Hepatocyte (in vitro differentiated cells): Measurements from ENCODE around the gene GLP2R.

Source experiments
- EZH2 ChIP-seq: fragments of 200-600 bp; sonication (generic); IDR thresholded peaks from 2 replicates; pipeline ENCODE4 v1.6.1; 2016; ENCODE audit warnings: antibody characterized with exemption, mild to moderate bottlenecking, borderline replicate concordance
- EZH2phosphoT487 ChIP-seq: fragments of 200-600 bp; sonication (generic); IDR thresholded peaks from one replicate; pipeline ENCODE4 v1.6.1; 2018; ENCODE audit warnings: antibody characterized with exemption, mild to moderate bottlenecking, low read depth, moderate library complexity; ENCODE audit not compliant: unreplicated experiment, severe bottlenecking
- TF ChIP-seq, protein P1 (sequence below): fragments of 200-600 bp; sonication (generic); IDR thresholded peaks from 2 replicates; pipeline ENCODE4 v1.5.1; 2016; ENCODE audit warnings: antibody characterized with exemption, mild to moderate bottlenecking; ENCODE audit not compliant: poor library complexity

DNA sequence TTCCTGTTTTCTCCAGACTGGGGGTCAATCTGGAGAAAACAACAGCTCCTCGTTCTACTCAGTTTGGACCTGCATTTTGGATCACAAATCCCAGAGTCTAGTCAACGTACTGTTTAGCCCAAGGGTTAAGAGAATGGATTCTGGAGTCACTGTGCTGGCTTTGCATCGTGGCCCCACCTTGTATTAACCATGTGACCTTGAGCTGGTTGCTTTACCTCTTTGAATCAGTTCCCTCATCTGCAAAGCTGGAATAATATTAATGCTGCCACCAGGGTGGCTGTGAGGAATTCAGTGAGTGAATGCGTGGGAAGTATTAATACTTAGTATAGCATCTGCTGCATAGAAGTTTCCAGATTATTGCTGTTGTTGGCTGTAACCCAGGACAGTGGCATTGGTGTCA is 23.0 kb upstream of the GLP2R start:
- TF ChIP-seq, protein P1, sequence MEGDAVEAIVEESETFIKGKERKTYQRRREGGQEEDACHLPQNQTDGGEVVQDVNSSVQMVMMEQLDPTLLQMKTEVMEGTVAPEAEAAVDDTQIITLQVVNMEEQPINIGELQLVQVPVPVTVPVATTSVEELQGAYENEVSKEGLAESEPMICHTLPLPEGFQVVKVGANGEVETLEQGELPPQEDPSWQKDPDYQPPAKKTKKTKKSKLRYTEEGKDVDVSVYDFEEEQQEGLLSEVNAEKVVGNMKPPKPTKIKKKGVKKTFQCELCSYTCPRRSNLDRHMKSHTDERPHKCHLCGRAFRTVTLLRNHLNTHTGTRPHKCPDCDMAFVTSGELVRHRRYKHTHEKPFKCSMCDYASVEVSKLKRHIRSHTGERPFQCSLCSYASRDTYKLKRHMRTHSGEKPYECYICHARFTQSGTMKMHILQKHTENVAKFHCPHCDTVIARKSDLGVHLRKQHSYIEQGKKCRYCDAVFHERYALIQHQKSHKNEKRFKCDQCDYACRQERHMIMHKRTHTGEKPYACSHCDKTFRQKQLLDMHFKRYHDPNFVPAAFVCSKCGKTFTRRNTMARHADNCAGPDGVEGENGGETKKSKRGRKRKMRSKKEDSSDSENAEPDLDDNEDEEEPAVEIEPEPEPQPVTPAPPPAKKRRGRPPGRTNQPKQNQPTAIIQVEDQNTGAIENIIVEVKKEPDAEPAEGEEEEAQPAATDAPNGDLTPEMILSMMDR = no peak
- no peak for TF ChIP-seq EZH2
- TF ChIP-seq EZH2phosphoT487 = no peak
